Measurements from ENCODE around the gene STX2.
A peak's percentile ranks its signal among the peaks of the same experiment; 100 is the strongest.
"Not testable (repeated sequence)": the region's sequence is repeated elsewhere in the genome, so short reads cannot be mapped to it uniquely, and the experiment has no call there.

Gene STX2

DNA sequence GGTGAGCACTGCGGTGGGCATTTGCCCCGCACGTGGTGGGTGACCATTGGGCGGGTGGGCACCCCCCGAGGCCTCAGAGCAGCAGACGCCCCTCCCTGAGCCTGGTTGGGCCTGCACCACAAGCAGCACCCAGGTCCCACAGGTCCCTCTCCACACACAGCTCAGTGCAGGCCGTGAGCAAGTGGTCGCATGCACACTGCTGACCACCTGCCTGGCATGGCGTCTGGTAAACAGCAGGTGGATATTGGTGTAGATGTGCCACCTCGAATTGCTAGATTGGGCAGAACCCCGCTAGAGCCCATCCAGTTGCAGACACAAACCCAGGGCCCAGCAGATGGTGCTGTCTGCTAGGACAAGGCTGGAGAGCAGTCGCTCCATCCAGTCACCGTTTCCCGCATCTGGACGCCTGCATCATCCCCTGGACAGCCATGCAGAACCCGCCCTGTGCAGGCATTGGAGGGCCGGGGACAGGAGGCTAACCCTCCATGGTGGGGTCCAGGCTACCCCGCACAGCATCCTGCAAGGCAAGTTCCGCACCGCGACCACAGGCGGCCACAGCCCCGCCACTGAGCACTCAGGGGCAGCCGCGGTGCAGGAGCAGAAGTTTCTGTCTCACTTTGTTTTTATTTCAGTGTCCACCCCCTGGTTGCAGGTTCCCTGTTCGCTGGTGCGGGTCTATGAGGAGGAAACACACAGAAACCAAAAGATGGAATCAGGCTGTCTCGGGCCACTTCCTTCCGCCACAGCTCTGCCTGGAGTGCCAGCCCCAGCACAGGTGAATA lies 77.3 kb downstream of the STX2 start:
- DNase-seq, result peak; percentile 74

DNA sequence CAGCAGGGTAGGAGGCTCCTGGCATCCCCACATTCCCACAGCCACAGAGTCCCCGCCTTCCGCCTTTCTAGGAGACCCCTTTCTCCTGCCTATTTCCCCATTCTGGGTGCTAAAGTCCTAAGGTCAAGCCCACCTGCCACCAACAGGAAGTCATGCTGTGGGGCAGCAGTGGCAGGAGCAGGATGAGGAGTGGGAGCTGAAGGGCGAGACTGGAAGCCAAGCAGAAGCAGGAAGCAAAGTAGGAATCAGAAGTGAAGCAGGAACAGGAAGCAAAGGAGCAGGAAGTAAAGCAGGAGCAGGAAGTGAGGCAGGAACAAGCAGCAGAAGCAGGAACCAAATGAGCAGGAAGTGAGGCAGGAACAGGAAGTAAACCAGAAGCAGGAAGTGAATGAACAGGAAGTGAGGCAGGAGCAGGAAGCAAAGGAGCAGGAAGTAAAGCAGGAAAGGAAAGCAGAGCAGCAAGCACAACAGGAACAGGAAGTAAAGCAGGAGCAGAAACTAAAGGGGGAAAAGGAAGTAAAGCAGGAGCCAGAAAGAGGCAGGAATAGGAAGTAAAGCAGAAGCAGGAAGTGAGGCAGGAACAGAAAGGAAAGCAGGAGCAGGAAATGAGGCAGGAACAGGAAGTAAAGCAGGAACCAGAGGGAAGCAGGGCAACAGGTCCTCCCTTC lies 84.7 kb downstream of the STX2 start:
- no peak for DNase-seq

DNA sequence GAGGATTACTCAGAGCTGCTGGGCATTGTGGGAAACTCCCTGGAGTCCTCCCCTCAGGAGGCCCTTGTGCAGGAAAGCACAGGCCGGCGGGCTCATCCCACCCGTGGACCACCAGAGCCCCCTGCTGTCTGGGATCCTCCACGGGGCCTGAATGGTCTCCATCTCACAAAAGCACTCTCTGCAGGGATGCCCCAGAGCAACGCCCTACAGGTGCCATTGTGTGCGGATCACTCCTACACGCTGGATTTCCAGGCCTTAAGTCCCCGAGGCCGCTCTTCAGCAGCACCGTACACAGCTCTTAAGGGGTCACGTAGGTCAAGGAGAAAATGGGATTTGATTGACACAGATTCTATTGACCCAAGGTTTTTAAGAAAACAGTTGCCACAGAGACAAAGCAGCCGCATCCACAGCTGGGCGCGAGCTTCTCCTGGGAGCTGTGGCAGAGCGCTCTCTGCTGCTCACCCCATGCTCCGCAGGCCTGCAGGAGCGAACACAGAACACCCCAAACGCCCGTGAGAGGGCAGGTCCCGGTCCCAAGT lies 86.3 kb downstream of the STX2 start:
- DNase-seq, result no peak

DNA sequence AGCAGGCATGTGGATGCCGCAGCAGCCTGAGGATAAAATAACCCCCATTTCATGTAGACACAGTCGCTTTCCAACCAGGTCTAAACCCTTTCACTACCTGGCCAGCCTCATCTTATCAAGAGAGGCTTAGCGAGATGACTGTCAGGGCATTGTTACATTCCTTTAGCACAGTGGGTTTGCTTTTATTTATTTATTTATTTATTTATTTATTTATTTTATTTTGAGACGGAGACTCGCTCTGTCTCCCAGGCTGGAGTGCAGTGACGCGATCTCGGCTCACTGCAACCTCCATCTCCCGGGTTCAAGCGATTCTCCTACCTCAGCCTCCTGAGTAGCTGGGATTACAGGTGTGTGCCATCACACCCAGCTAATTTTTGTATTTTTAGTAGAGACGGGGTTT lies 87.0 kb downstream of the STX2 start:
- not testable (repeated sequence) for DNase-seq

DNA sequence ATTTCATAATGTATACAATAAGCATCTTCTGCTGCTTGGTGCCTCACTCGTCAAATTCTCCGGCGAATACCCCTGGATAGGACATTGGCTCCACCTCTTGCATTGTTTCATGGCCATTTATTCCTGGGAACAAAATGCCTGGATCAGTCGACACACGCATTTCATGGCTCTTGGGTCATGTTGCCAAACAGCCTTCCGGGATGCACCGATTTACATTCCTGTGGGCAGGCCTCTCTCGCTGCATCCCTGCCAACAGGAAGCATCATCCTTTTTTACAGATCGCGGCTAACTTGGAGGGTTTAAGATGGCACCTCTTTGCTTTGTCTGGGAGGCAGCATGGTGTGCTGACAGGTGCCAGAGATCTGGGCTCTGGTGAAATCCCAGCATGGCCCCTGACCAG lies 90.3 kb downstream of the STX2 start:
- DNase-seq, result no peak

DNA sequence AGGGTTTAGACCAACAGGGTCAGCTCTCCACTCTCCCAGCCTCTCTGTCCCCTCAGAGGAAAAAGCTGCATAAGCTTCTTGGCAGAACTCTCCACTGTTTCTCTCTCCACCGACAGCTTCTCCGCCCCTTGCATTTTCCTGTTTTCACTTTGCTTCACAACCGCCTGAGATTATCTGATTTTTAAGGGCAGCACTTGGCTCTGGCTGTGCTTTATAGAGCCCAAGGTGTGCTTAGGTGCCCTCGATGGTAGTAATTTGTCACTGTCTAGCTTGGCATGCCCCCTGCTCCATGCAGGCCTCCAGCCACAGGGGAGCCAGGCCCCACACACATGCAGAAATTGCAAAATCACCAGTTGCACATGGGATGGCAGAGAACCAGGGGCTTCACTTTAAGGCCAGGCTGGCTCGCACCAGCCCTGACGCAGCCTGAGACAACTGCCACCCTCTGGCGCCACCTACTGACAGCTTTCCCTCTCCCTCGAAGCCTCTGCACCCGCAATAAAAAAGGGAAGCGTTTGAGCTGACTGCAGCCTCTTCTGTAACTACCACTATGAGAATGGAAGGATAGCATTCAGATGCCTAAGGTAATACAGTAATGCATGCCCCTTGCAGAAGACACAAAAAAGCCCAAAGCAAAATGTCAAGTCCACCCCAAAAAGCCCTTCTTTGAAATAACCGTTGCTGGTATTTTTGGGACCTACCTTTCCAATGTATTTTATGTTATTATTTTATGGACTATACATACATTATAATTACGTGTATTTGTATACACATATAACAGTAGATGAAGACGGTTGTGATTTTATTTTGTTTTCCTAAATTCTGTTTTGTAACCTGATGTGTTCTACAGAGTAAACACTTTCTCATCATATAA lies 90.9 kb downstream of the STX2 start:
- peak; percentile 92 for DNase-seq

DNA sequence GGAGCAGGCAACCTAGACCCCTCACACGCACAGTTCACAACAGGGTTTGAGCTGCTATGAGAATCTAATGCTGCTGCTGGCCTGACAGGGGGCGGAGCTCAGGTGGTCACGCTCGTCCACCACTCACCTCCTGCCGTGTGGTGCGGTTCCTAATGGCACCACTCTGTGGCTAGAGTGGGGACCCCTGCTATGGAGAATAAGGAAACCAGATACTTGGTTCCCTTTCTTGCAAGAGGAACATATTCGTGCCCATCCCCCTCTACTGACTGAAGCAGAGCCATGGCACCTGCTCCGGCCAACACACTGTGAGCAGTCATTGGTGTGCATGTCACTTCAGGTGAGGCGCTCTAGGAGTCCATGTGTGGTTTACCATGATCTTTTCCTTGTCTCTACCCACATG lies 92.5 kb downstream of the STX2 start:
- peak; percentile 51 for DNase-seq

DNA sequence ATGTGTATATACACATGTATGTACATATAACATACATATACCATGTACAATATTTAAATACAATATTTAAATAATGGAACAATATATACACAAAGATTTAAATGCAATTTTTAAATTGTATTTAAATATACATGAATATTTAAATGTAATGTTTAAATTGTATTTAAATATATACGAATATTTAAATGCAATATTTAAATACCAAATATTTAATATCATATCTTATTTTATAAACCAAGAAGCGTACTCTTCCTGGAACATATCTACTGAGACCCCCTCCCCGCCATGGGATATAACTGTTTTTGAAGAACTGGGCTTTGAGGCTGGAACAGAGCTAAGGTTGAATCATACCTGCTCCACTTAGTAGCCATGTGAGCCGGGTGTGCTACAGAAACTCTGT lies 93.1 kb downstream of the STX2 start:
- DNase-seq, result no peak

DNA sequence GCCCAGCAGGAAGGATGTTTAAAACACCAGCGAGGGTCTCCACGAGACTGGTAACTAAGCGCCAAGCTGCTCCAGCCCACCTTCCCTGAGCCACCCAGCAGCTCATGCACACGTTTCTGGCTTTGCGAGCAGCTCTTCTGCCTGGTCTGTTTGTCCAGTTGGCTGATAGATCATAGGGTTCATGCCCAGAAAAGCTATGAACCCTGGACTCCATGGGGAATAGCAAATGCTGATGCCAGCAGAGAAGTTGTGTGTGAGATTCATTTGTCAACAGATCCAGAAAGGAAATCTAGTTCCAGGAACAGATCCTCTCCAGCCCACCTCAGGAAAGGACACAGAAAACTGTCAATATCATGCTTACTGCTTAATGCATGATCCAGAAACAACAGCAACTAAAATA lies 94.8 kb downstream of the STX2 start:
- no peak for DNase-seq

DNA sequence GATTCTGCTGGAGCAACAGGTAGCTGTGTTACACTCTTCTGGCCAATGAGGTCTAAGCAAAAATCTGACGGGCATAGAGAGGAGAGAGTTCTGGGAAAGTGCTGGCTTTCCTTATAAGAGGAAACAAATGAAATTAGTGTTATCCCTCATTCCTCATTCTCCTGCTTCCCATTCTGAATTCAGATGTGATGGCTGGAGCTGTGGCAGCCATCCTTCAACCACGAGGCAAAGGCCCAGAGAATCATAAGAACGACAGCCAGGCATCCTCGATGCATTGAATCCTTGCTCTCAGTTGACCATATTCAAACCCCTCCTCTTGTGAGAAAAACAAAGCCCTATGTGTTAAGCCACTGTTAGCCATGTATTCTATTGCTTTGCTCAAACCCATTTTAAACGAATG lies 95.4 kb downstream of the STX2 start:
- no peak for DNase-seq

DNA sequence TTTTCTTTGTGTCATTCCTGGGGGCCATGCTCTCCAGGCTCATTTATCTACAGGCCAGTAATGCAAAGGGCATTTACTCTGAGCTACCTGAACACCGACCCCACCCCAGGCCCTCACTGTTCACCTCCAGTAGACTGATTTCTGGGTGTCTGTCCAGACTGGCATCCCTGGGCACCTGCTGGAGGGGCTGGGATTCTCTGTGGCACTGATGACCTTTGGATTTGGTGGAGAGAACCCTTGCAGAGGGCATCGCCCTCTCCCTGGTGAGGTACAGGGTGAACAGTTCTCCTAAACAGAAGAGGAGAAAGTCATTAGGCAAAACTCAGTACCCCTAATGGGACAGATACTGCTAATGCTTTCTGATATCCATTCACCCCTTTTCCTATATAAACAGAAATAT lies 95.9 kb downstream of the STX2 start:
- DNase-seq, result no peak

DNA sequence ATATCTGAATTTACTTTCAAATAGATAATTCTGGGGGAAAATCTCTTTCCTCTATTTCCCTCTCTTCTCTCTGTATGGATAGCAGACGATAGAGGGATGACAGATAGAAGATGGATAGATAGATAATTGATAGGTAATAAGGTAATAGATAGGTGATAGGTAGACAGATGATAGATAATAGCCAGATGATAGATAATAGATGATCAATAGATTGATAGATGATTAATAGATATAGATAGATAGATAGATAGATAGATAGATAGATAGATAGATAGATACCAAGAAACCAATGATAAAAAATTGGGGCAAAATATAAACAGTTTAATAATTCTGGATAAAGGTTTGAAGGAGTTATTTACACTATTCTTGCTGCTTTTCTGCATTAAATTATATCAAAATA lies 96.3 kb downstream of the STX2 start:
- no peak for DNase-seq

DNA sequence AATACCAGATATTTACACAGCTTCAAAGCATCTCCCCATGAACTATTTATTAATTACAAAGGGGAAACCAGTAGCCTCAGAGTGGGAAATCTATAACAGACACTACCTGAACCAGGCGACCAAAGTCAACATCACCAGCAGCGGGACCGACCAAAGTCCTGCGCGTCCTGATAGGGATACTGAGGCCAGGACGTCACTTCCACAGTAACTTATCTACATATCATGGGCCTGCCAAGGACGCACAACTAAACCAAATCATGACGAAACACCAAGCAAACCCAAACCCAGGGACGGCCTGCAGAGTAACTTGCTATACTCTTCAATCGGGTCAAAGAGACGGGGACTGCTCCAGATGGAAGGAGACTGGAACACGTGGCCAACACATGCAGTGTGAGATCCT lies 96.9 kb downstream of the STX2 start:
- DNase-seq, result no peak
